Thoracic aorta (tissue), 2 donors: ENCODE data around the gene SSTR3. TPM values are rescaled to one million over a fixed set of nuclear protein-coding genes. Genes with fewer than 3 reads are reported as not detected.

Experiments
- ATAC-seq: fragments of 150-250 bp; one replicate; pipeline ENCODE4 v1.8.0; 2017; ENCODE audit warnings: low read depth; ENCODE audit not compliant: insufficient number of reproducible peaks, low FRiP score
- DNase-seq: peaks from one replicate; pipeline ENCODE4 v3.0.0-alpha.2; 2020; ENCODE audit warnings: low spot score
- H3K27ac ChIP-seq, 2 donors: fragments of 200-600 bp; sonication (generic); 1 replicate in 1 of 2; 2 replicates in 1 of 2; pipeline ENCODE4 v1.5.1; 2016; ENCODE audit warnings: mild to moderate bottlenecking in 2 of 2, moderate library complexity in 2 of 2
- H3K27me3 ChIP-seq: fragments of 200-600 bp; sonication (generic); replicated peaks from 2 replicates; pipeline ENCODE4 v1.6.0; 2016; ENCODE audit warnings: mild to moderate bottlenecking; ENCODE audit not compliant: insufficient read depth
- H3K36me3 ChIP-seq: fragments of 200-600 bp; sonication (generic); one replicate; pipeline ENCODE4 v1.5.1; 2016
- H3K4me1 ChIP-seq, 2 donors: fragments of 200-600 bp; sonication (generic); 1 replicate in 1 of 2; 2 replicates in 1 of 2; pipeline versions ENCODE4 v1.5.1 to v1.6.0; 2016; ENCODE audit warnings: low read depth in 2 of 2, mild to moderate bottlenecking in 1 of 2; ENCODE audit not compliant: control insufficient read depth in 1 of 2
- H3K4me3 ChIP-seq: fragments of 200-600 bp; sonication (generic); 2 replicates; pipeline ENCODE4 v1.5.1; 2016; ENCODE audit warnings: mild to moderate bottlenecking
- H3K9me3 ChIP-seq: fragments of 200-600 bp; sonication (generic); 2 replicates; pipeline ENCODE4 v1.5.1; 2016
- total RNA-seq, 2 donors: library from RNA; depleted of rRNA; stranded (reverse); fragments of >200 nt; gene quantifications; one replicate each; pipeline versions ENCODE4 v1.1.0 to v1.2.3, GENCODE V29; 2016
- TF ChIP-seq, protein P1 (sequence below): fragments of 200-600 bp; sonication (generic); IDR thresholded peaks from one replicate; pipeline ENCODE4 v1.5.1; 2019; ENCODE audit warnings: antibody characterized with exemption

SSTR3 gene
- total RNA-seq, 2 donors from 2014 or later: not detected

GRCh38 chr22:37213941-37214730 is 1.9 kb upstream of the SSTR3 start:
- no peaks in the 10 kb centered on the region for H3K4me1 ChIP-seq
- DNase-seq: no peak
- H3K27me3 ChIP-seq: no peaks in the 10 kb centered on the region
- TF ChIP-seq, protein P1, sequence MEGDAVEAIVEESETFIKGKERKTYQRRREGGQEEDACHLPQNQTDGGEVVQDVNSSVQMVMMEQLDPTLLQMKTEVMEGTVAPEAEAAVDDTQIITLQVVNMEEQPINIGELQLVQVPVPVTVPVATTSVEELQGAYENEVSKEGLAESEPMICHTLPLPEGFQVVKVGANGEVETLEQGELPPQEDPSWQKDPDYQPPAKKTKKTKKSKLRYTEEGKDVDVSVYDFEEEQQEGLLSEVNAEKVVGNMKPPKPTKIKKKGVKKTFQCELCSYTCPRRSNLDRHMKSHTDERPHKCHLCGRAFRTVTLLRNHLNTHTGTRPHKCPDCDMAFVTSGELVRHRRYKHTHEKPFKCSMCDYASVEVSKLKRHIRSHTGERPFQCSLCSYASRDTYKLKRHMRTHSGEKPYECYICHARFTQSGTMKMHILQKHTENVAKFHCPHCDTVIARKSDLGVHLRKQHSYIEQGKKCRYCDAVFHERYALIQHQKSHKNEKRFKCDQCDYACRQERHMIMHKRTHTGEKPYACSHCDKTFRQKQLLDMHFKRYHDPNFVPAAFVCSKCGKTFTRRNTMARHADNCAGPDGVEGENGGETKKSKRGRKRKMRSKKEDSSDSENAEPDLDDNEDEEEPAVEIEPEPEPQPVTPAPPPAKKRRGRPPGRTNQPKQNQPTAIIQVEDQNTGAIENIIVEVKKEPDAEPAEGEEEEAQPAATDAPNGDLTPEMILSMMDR: no peak
- no peak for ATAC-seq
- no peaks in the 10 kb centered on the region for H3K9me3 ChIP-seq
- no peak overlapping the region for H3K4me3 ChIP-seq
- H3K36me3 ChIP-seq: no peaks in the 10 kb centered on the region
- H3K27ac ChIP-seq: no peak overlapping the region

- Histone ChIP-seq H3K36me3 (no peaks in the 10 kb centered on the region), H3K4me1 (no peaks in the 10 kb centered on the region), H3K4me3 (no peak overlapping the region), H3K27me3 (no peaks in the 10 kb centered on the region), H3K9me3 (no peaks in the 10 kb centered on the region), H3K27ac (no peak overlapping the region)
- DNase-seq: no peak
- ATAC-seq: no peak
- TF ChIP-seq, protein P1: no peak
These were observed 1.1 kb upstream of the SSTR3 start for GRCh38 chr22:37213218-37213855.

DNA sequence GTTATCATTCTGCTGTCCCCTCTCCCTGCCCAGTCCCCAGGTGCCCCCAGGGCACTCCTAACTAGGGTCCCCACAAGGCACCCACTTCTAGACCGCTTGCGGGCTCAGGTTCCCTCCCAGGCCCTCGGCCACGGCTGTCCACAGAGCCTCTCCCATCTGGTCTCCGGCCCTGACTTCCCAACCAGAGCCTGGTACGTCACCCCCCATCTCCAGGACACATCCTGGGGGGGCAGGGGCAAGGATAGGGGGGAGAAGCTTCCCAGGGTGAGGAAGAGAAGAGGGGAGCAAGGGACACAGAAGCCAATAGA is 457 bp downstream of the SSTR3 start:
- Histone ChIP-seq H3K36me3 (no peaks in the 10 kb centered on the region), H3K4me3 (no peak overlapping the region), H3K27me3 (no peaks in the 10 kb centered on the region), H3K9me3 (no peaks in the 10 kb centered on the region), H3K27ac (no peak overlapping the region), H3K4me1 (no peaks in the 10 kb centered on the region)
- ATAC-seq (no peak), DNase-seq (no peak)
- TF ChIP-seq, protein P1: no peak

- TF ChIP-seq, protein P1: no peak
These were observed 1.0 kb downstream of the SSTR3 start for GRCh38 chr22:37211075-37211865.

More at GRCh38 chr22:37211075-37211865, 1.0 kb downstream of the SSTR3 start:
- no peak for DNase-seq
- H3K36me3 ChIP-seq: no peaks in the 10 kb centered on the region
- H3K27me3 ChIP-seq: no peaks in the 10 kb centered on the region
- ATAC-seq: no peak
- no peak overlapping the region for H3K4me3 ChIP-seq
- no peaks in the 10 kb centered on the region for H3K4me1 ChIP-seq
- H3K27ac ChIP-seq: no peak overlapping the region
- H3K9me3 ChIP-seq: no peaks in the 10 kb centered on the region
